ENCODE results near the gene PRKX. TPM values are rescaled to one million over a fixed set of nuclear protein-coding genes. Genes with fewer than 3 reads are reported as not detected.

Gene PRKX
- total RNA-seq, 4 donors from 2014 or later: 11.5 to 22.1 (median 18.1) TPM

GRCh38 chrX:3598046-3598605 is 115.3 kb downstream of the PRKX start:
- TF ChIP-seq CTCF (IDR thresholded peaks at IDR 0.05; ENCODE audit: low read depth): no peak

- no peak for TF ChIP-seq CTCF (IDR thresholded peaks at IDR 0.05; ENCODE audit: low read depth)
Observed at GRCh38 chrX:3592184-3592583, 121.3 kb downstream of the PRKX start.

GRCh38 chrX:3589474-3589873 is 124.0 kb downstream of the PRKX start:
- no peak for TF ChIP-seq CTCF (IDR thresholded peaks at IDR 0.05; ENCODE audit: low read depth)

- no peak for TF ChIP-seq CTCF (IDR thresholded peaks at IDR 0.05; ENCODE audit: low read depth)
Observed at GRCh38 chrX:3585719-3586118, 127.7 kb downstream of the PRKX start.

DNA sequence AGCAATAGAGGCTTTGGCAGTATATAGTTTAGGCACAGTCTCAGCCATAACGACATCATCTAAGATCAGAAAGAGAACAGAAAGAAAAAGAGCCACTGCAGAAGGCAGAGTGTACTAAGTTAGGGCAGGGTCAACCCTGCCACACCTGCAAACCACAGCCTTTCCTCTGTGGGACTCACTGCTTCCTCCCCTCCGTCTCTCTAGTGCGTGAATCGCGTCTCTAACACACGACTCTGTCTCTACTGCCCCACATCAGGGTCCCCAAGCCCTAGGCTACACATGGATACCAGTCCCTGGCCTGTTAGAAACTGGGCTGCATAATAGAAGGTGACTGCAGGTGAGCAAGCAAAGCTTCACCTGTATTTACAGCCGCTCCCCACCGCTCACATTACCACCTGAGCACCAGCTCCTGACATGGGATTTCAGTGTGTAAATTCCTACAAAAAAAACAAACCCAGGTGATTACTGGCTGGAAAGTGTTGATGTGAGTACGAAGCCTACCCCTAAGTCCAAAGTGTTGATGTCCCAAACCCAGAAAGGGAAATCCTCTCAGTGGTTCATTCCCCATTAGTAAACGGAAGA is 128.9 kb downstream of the PRKX start:
- TF ChIP-seq CTCF (IDR thresholded peaks at IDR 0.05; ENCODE audit: low read depth): no peak

GRCh38 chrX:3582451-3582850 is 131.0 kb downstream of the PRKX start:
- TF ChIP-seq CTCF (IDR thresholded peaks at IDR 0.05; ENCODE audit: low read depth): no peak

- TF ChIP-seq CTCF (IDR thresholded peaks at IDR 0.05; ENCODE audit: low read depth): no peak
Observed at GRCh38 chrX:3581609-3582108, 131.8 kb downstream of the PRKX start.
